ENCODE results near the gene SALL1. TPM values are rescaled to one million over a fixed set of nuclear protein-coding genes. Genes with fewer than 3 reads are reported as not detected.

Gene SALL1
- total and polyA plus RNA-seq, 2 of the 8 experiments (the other 6 are each of a cell fraction or from before 2014, with no cell fraction given) = 33.7 to 56.8 TPM

GRCh38 chr16:51155199-51155607, 4.1 kb upstream of the SALL1 start:
- peaks cover 29% of the 10 kb centered on the region for H3K23me2 ChIP-seq (ENCODE audit: low read depth, low read length)
- H3K9ac ChIP-seq (replicated peaks in 1 of 4; ENCODE audit: extremely low read depth in 1 of 4, low read depth in 3 of 4, low read length in 3 of 4) = peak overlapping the region in 2 of 4 experiments; percentile 51 to 58; a peak in 1 of 7 replicates
- DNase-seq (ENCODE audit: low read depth in 1 of 2, low spot score in 2 of 2) = no peak
- H2BK120ac ChIP-seq (replicated peaks; ENCODE audit: low read depth, low read length) = peak overlapping the region; percentile 62
- peak overlapping the region; percentile 60 for H2BK5ac ChIP-seq (ENCODE audit: low read depth, low read length)
- H3K79me2 ChIP-seq (ENCODE audit: control insufficient read depth in 1 of 2, insufficient read depth in 2 of 2, low read length in 2 of 2) = peaks cover 3 to 9% of the 10 kb centered on the region in 2 experiments; a peak in 3 of 4 replicates
- H3K18ac ChIP-seq (ENCODE audit: extremely low read depth, low read length) = peak overlapping the region; percentile 99
- no peak for FAIRE-seq
- peak overlapping the region; percentile 76 to 100 (median 84) for H3K4me3 ChIP-seq (ENCODE audit: extremely low read depth in 1 of 4, insufficient read depth in 2 of 4, low read depth in 3 of 4, low read length in 4 of 4)
- H3K14ac ChIP-seq (ENCODE audit: insufficient read length) = no peak overlapping the region
- H2BK15ac ChIP-seq (ENCODE audit: low read length) = no peak overlapping the region
- no peak overlapping the region; the same call in 1 of the 2 replicates for H2AFZ ChIP-seq (ENCODE audit: low read length)
- H4K5ac ChIP-seq (ENCODE audit: insufficient read length, low read depth, low read length) = peak overlapping the region; percentile 37
- CTCF ChIA-PET (ENCODE audit: partially characterized antibody) = interaction anchor here (0.7 to 0.8 kb wide), 2 partner anchors 236 to 588 kb away, joined by 3 to 4 read pairs; no protein-coding TSS in a partner anchor
- H3K23ac ChIP-seq (ENCODE audit: insufficient read length) = no peak overlapping the region
- H2AK5ac ChIP-seq (ENCODE audit: low read depth, low read length) = no peak overlapping the region
- peaks cover 3 to 34% (median 17%) of the 10 kb centered on the region in 4 experiments; a peak in 6 of 7 replicates for H3K27me3 ChIP-seq (replicated peaks in 1 of 4; ENCODE audit: control insufficient read depth in 3 of 4, extremely low read depth in 1 of 4, insufficient read depth in 3 of 4, low read length in 3 of 4)
- H3K9me3 ChIP-seq (ENCODE audit: insufficient read depth in 2 of 2, low read depth in 1 of 2, low read length in 1 of 2) = no peaks in the 10 kb centered on the region
- H2BK20ac ChIP-seq (ENCODE audit: low read length) = 0 out of 2 replicates have a peak overlapping the region, but pooled peaks have one; percentile 61
- peak overlapping the region; percentile 90 for H4K8ac ChIP-seq (ENCODE audit: extremely low read depth, insufficient read depth, low read length)
- peak overlapping the region; percentile 22 for H4K91ac ChIP-seq (replicated peaks; ENCODE audit: insufficient read length, low read length)
- H3K79me1 ChIP-seq (ENCODE audit: low read depth, low read length) = no peaks in the 10 kb centered on the region; the same call in 1 of the 2 replicates
- no peak overlapping the region for H3K27ac ChIP-seq (ENCODE audit: low read depth, low read length)
- peak overlapping the region; percentile 94 to 99 for H3K4me2 ChIP-seq (ENCODE audit: insufficient read depth in 1 of 2, low read depth in 2 of 2, low read length in 2 of 2)
- H4K20me1 ChIP-seq (replicated peaks in 1 of 2; ENCODE audit: control insufficient read depth in 1 of 2, insufficient read depth in 2 of 2, low read length in 2 of 2) = no peaks in the 10 kb centered on the region
- H2BK12ac ChIP-seq (ENCODE audit: low read depth, low read length) = peak overlapping the region; percentile 68
- TF ChIP-seq KDM4A (IDR thresholded peaks at IDR 0.05; ENCODE audit: low read depth, low read length, severe bottlenecking) = peak; percentile 14
- TF ChIP-seq YY1 (IDR thresholded peaks at IDR 0.05; ENCODE audit: low read depth, low read length) = no peak
- TF ChIP-seq RBBP5 (IDR thresholded peaks at IDR 0.05; ENCODE audit: borderline replicate concordance, low read depth, low read length) = no peak
- TF ChIP-seq JUN (IDR thresholded peaks at IDR 0.05; ENCODE audit: low read depth, low read length) = no peak
- no peak for TF ChIP-seq RAD21 (IDR thresholded peaks at IDR 0.05 in 1 of 2, conservative IDR thresholded peaks at IDR 0.05 in 1 of 2; ENCODE audit: low read depth in 2 of 2, low read length in 2 of 2)
- no peak for TF ChIP-seq USF2 (IDR thresholded peaks at IDR 0.05; ENCODE audit: low read length)
- peak; percentile 8; the same call in 1 of the 2 replicates for TF ChIP-seq EGR1 (IDR thresholded peaks at IDR 0.05; ENCODE audit: borderline replicate concordance, low read depth, low read length)
- TF ChIP-seq HDAC2 (IDR thresholded peaks at IDR 0.05; ENCODE audit: borderline replicate concordance in 1 of 2, low read depth in 2 of 2, low read length in 2 of 2) = peak in 1 of 2 experiments; percentile 4; a peak in 1 of 4 replicates
- no peaks in the 10 kb centered on the region for H3K36me3 ChIP-seq (ENCODE audit: control insufficient read depth in 2 of 4, insufficient read depth in 4 of 4, low read length in 3 of 4)
- H3K4ac ChIP-seq (replicated peaks; ENCODE audit: insufficient read length, low read depth, low read length) = no peak overlapping the region
- H3K4me1 ChIP-seq (replicated peaks in 1 of 4; ENCODE audit: control insufficient read depth in 3 of 4, insufficient read depth in 4 of 4, low read length in 3 of 4) = peaks cover 8 to 21% (median 12%) of the 10 kb centered on the region in 4 experiments; a peak in 6 of 7 replicates
- 3% methylated on average over 8 of the region's 20 CpGs; no CpG with 5 or more reads in 1 of the 2 experiments for WGBS, 2 experiments (ENCODE audit: extremely low coverage in 1 of 2, insufficient coverage in 1 of 2, insufficient read length in 1 of 2, insufficient replicate concordance in 2 of 2, low coverage in 1 of 2, low lambda C conversion rate in 2 of 2, missing lambda C conversion rate in 1 of 2)
- POLR2A ChIA-PET (ENCODE audit: partially characterized antibody) = interaction anchor here (0.8 to 1.5 kb wide), 5 partner anchors 9 to 26 kb away, joined by 3 to 13 read pairs (median 3); no protein-coding TSS in a partner anchor
- peak overlapping the region; percentile 34 for H3K56ac ChIP-seq (replicated peaks; ENCODE audit: insufficient read length, low read depth, low read length)

All from H1 (cell line).